ENCODE data around the gene CMKLR1. TPM values are rescaled to one million over a fixed set of nuclear protein-coding genes. Genes with fewer than 3 reads are reported as not detected.

CMKLR1 gene
- total and polyA plus RNA-seq, 9 of the 15 experiments (the other 6 are each of a cell fraction or from before 2014, with no cell fraction given): 0.11 to 1.4 (median 0.20) TPM

GRCh38 chr12:108333898-108334699 lies 5.0 kb downstream of the CMKLR1 start:
- Histone ChIP-seq H3K27me3 (ENCODE audit: control insufficient read depth in 2 of 2, insufficient read depth in 2 of 2, low read length in 2 of 2) (no peaks in the 10 kb centered on the region), H3K4me3 (no peak overlapping the region), H3K4me2 (ENCODE audit: insufficient read depth, low read length) (no peak overlapping the region), H3K79me2 (ENCODE audit: control insufficient read depth, insufficient read depth, low read length) (no peaks in the 10 kb centered on the region), H2AFZ (ENCODE audit: low read depth, low read length) (peak overlapping the region; percentile 76; the same call in 1 of the 2 replicates), H3K9me1 (ENCODE audit: control insufficient read depth, insufficient read depth, low read length) (no peaks in the 10 kb centered on the region), H3K9me3 (replicated peaks; ENCODE audit: control insufficient read depth, insufficient read depth, low read depth, low read length) (no peaks in the 10 kb centered on the region), H3K9ac (ENCODE audit: insufficient read depth in 1 of 2, low read depth in 2 of 2, low read length in 2 of 2) (no peak overlapping the region), H3K27ac (ENCODE audit: extremely low read depth, low read depth, low read length) (no peak overlapping the region; the same call in 2 of the 3 replicates), H3K4me1 (replicated peaks in 1 of 2; ENCODE audit: control insufficient read depth in 2 of 2, insufficient read depth in 2 of 2, low read length in 2 of 2) (peaks cover 16 to 38% of the 10 kb centered on the region in 2 experiments; a peak in 4 of 5 replicates), H4K20me1 (replicated peaks; ENCODE audit: control insufficient read depth, insufficient read depth, low read length) (no peaks in the 10 kb centered on the region), H3K36me3 (ENCODE audit: control insufficient read depth, insufficient read depth, low read length) (no peaks in the 10 kb centered on the region)
- no TSS peak for BruUV-seq (replicated peaks)
- ATAC-seq: no peak
- ChIA-PET POLR2A (no interaction called here), CTCF (ENCODE audit: low intra/inter-chr PET ratio) (no interaction called here)
- peak; percentile 52 for FAIRE-seq
- intact Hi-C loops (cut with micrococcal nuclease) (loop anchor here (10.0 kb wide), 1 partner anchor 121 kb away; no protein-coding TSS in a partner anchor), in situ Hi-C loops (cut with MboI) (no loop called here)
- TF ChIP-seq NCOA2 (IDR thresholded peaks at IDR 0.05; ENCODE audit: partially characterized antibody in 2 of 2) (peak in 1 of 2 experiments; percentile 25), RBM25 (IDR thresholded peaks at IDR 0.05; ENCODE audit: low read depth, low read length, severe bottlenecking) (peak; percentile 53), ZNF24 (IDR thresholded peaks at IDR 0.05) (0 out of 2 replicates have a peak, but pooled peaks have one; percentile 30), NONO (IDR thresholded peaks at IDR 0.05; ENCODE audit: low read depth in 2 of 2, low read length in 1 of 2) (no peak), BCOR (IDR thresholded peaks at IDR 0.05) (peak; percentile 61; the same call in 1 of the 2 replicates), ZFP36 (IDR thresholded peaks at IDR 0.05; ENCODE audit: low read depth, low read length, partially characterized antibody) (no peak), TCF7 (IDR thresholded peaks at IDR 0.05; ENCODE audit: borderline replicate concordance) (no peak), ZNF830 (CRISPR knock-in tag; IDR thresholded peaks at IDR 0.05) (no peak), KDM1A (IDR thresholded peaks at IDR 0.05) (peak in 1 of 2 experiments; percentile 54; a peak in 2 of 4 replicates), NFIC (IDR thresholded peaks at IDR 0.05) (0 out of 2 replicates have a peak, but pooled peaks have one; percentile 39), CBFA2T3 (IDR thresholded peaks at IDR 0.05) (0 out of 2 replicates have a peak, but pooled peaks have one; percentile 12), ZNF3 (CRISPR knock-in tag; IDR thresholded peaks at IDR 0.05) (peak; percentile 28; the same call in 1 of the 2 replicates), ZNF511 (CRISPR knock-in tag; IDR thresholded peaks at IDR 0.05) (no peak)
- TF ChIP-seq, protein P1, sequence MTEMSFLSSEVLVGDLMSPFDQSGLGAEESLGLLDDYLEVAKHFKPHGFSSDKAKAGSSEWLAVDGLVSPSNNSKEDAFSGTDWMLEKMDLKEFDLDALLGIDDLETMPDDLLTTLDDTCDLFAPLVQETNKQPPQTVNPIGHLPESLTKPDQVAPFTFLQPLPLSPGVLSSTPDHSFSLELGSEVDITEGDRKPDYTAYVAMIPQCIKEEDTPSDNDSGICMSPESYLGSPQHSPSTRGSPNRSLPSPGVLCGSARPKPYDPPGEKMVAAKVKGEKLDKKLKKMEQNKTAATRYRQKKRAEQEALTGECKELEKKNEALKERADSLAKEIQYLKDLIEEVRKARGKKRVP (CRISPR knock-in tag; IDR thresholded peaks at IDR 0.05): no peak
- 58% methylated on average over 10 of the region's 10 CpGs for WGBS (ENCODE audit: insufficient coverage, low coverage, missing lambda C conversion rate)
- no peak for DNase-seq (ENCODE audit: extremely low read depth in 1 of 4, low spot score in 3 of 4)

All from K562 (cell line).